ENCODE results near the gene ATP1A1. TPM values are rescaled to one million over a fixed set of nuclear protein-coding genes. Genes with fewer than 3 reads are reported as not detected.

ATP1A1 gene
- total RNA-seq, 1 donor from 2014 or later, result 213 TPM

DNA sequence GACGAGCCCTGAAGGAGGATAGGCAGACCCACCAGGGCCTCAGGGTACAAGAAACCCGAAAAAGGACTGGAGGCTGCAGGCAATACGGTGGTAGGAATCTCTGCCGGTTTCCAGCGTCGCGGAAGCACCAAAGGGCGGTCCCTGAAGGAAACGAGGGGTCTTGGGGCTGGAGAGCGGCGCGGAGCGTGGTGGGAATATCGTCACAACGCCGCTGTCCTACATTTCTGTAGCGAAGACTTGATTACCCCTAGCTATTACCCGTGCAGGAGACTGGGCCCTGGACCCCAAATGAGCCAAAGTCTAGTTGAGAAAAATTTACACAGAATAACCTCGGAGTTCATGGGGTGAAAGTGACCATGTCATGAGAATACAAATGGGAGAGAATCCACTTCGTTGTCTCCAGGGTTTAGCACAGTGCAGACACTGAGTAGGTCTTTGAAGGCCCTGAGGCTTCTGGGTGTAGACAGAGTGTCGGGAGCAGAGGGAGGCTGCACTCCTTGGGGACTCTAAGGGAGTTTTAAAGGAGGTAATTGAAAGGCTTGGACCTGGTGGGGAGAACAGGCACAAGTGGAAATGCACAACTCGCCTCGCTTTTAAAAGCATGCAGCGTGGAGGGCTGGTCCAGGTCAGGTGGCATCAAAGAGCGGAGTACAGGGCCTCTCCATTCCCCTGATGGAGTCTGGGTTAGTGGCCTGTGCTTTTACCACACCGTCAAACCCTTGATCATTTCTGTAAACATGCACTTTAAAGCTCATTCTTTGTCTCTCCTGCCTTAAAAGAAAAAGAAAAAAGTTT is 1.5 kb downstream of the ATP1A1 start:
- TF ChIP-seq, protein P1, sequence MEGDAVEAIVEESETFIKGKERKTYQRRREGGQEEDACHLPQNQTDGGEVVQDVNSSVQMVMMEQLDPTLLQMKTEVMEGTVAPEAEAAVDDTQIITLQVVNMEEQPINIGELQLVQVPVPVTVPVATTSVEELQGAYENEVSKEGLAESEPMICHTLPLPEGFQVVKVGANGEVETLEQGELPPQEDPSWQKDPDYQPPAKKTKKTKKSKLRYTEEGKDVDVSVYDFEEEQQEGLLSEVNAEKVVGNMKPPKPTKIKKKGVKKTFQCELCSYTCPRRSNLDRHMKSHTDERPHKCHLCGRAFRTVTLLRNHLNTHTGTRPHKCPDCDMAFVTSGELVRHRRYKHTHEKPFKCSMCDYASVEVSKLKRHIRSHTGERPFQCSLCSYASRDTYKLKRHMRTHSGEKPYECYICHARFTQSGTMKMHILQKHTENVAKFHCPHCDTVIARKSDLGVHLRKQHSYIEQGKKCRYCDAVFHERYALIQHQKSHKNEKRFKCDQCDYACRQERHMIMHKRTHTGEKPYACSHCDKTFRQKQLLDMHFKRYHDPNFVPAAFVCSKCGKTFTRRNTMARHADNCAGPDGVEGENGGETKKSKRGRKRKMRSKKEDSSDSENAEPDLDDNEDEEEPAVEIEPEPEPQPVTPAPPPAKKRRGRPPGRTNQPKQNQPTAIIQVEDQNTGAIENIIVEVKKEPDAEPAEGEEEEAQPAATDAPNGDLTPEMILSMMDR (IDR thresholded peaks at IDR 0.05), result no peak
- Mint-ChIP-seq H3K27me3 (ENCODE audit: unreplicated experiment) (peaks cover 6% of the 10 kb centered on the region), H3K4me1 (ENCODE audit: unreplicated experiment) (peaks cover 59% of the 10 kb centered on the region), H3K36me3 (ENCODE audit: unreplicated experiment) (no peaks in the 10 kb centered on the region), H3K4me3 (ENCODE audit: unreplicated experiment) (peak overlapping the region; percentile 91), H3K9me3 (ENCODE audit: unreplicated experiment) (no peaks in the 10 kb centered on the region), H3K27ac (ENCODE audit: unreplicated experiment) (peak overlapping the region; percentile 94)
- DNase-seq (ENCODE audit: extremely low spot score, unreplicated experiment), result no peak

DNA sequence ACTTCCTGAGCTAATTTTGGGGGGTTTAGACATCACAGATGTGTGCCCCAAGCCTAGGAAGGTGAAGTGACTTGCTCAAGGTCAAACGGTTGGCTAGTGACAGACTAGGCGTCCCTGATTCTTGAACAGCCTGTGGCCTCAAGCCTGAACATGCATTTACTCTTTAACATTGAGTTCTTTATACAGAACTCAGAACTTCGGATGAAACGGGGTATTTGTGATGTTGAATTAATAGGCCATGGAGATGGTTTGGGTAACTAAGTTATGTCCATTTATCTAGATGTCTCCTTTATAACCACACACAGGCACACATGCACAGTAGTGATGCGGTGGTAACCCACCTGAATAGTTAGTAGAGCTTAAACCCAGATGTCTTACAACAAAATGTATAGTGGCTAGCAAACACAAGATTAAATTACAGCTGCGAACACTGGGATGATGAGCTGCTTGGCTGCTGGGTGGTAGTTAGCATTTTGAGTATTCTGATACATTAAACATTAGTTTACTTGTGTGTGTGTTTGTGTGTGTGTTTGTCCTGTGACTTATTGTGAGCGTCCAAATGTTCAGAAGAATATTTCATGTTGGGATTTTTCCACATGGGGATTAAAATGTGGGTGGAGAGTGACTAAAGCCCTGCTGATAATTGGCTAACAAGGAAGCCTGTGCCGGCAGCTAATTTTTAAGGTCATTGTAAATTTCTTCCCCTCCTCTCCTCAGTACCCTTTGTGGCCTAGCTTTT is 2.3 kb downstream of the ATP1A1 start:
- Mint-ChIP-seq H3K4me1 (ENCODE audit: unreplicated experiment) (peaks cover 62% of the 10 kb centered on the region), H3K36me3 (ENCODE audit: unreplicated experiment) (no peaks in the 10 kb centered on the region), H3K27me3 (ENCODE audit: unreplicated experiment) (peaks cover 5% of the 10 kb centered on the region), H3K4me3 (ENCODE audit: unreplicated experiment) (peak overlapping the region; percentile 91), H3K27ac (ENCODE audit: unreplicated experiment) (peak overlapping the region; percentile 94), H3K9me3 (ENCODE audit: unreplicated experiment) (no peaks in the 10 kb centered on the region)
- TF ChIP-seq, protein P1 (IDR thresholded peaks at IDR 0.05), result no peak
- no peak for DNase-seq (ENCODE audit: extremely low spot score, unreplicated experiment)

DNA sequence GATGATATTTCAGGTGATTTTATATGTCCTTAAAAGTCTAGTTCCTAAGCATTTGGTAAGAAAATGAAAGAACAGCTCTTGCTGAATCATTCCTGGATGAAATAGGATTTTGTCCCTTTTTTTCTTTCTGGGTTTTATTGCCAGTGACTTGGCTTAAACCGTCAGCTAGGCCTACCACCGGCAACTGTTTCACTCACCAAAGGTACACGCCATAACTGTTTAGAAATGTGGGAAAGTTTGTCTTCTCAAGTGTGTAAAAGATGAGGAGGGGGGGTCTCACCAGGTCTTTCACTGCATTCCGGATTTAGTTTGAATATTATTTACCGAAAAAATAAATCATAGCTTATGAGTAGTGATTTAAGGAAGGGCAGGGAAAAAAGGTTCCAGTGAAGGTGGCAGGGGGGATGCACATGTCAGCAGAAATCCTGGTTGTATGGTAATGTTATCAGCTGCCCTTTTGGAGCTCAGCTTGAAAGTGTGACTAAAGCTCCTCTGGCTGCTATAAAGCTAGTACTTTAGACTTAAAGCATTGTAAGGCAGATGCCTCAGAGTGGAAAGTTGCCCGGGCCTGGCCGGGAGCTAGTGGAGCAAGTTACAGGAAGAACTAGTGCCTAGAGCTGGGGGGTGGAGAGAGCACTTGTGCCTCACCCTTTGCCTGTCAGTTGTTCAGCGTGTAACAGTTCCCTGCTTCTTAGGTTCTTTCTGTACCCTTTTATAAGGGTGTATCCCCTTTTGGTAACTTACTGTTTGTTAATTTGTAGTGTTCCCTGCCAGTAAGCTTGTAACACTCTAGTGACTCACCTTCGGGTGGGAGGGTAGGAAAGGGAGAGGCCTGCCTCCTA is 3.1 kb downstream of the ATP1A1 start:
- TF ChIP-seq, protein P1 (IDR thresholded peaks at IDR 0.05), result no peak
- no peaks in the 10 kb centered on the region for H3K9me3 Mint-ChIP-seq (ENCODE audit: unreplicated experiment)
- DNase-seq (ENCODE audit: extremely low spot score, unreplicated experiment), result no peak
- H3K27me3 Mint-ChIP-seq (ENCODE audit: unreplicated experiment), result no peaks in the 10 kb centered on the region
- no peaks in the 10 kb centered on the region for H3K36me3 Mint-ChIP-seq (ENCODE audit: unreplicated experiment)
- H3K4me1 Mint-ChIP-seq (ENCODE audit: unreplicated experiment), result peaks cover 66% of the 10 kb centered on the region
- H3K27ac Mint-ChIP-seq (ENCODE audit: unreplicated experiment), result peak overlapping the region; percentile 94
- peak overlapping the region; percentile 91 for H3K4me3 Mint-ChIP-seq (ENCODE audit: unreplicated experiment)

DNA sequence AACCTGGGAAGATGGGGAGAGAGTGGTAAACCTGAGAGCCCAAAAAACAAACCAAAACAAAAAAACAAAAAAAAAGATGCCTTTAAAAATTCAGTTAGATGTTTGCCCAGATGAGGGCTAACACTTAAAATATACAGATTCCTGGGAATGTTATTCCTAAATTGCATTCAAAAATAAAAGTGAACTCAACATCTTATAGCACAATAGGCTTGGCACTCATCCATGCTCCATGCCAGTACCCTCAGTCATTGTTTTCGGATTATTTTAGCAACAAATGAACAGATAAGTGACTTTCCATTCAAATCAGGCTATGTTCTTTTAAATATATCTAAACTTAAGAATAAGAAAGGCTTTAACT is 3.7 kb downstream of the ATP1A1 start:
- H3K4me3 Mint-ChIP-seq (ENCODE audit: unreplicated experiment), result peak overlapping the region; percentile 91
- no peaks in the 10 kb centered on the region for H3K36me3 Mint-ChIP-seq (ENCODE audit: unreplicated experiment)
- no peak for DNase-seq (ENCODE audit: extremely low spot score, unreplicated experiment)
- H3K9me3 Mint-ChIP-seq (ENCODE audit: unreplicated experiment), result no peaks in the 10 kb centered on the region
- H3K27me3 Mint-ChIP-seq (ENCODE audit: unreplicated experiment), result no peaks in the 10 kb centered on the region
- H3K27ac Mint-ChIP-seq (ENCODE audit: unreplicated experiment), result peak overlapping the region; percentile 94
- TF ChIP-seq, protein P1 (IDR thresholded peaks at IDR 0.05), result no peak
- H3K4me1 Mint-ChIP-seq (ENCODE audit: unreplicated experiment), result peaks cover 66% of the 10 kb centered on the region
